SHP77 (cell line): Measurements from ENCODE around the gene KLHDC3.
A peak's percentile ranks its signal among the peaks of the same experiment; 100 is the strongest.
"Not testable (repeated sequence)": the region's sequence is repeated elsewhere in the genome, so short reads cannot be mapped to it uniquely, and the experiment has no call there.

ENCODE experiments used
- DNase-seq, 2 experiments: peaks; one replicate each; lab custom pipeline; 2025; lab: John Stamatoyannopoulos, UW

The KLHDC3 gene

DNA sequence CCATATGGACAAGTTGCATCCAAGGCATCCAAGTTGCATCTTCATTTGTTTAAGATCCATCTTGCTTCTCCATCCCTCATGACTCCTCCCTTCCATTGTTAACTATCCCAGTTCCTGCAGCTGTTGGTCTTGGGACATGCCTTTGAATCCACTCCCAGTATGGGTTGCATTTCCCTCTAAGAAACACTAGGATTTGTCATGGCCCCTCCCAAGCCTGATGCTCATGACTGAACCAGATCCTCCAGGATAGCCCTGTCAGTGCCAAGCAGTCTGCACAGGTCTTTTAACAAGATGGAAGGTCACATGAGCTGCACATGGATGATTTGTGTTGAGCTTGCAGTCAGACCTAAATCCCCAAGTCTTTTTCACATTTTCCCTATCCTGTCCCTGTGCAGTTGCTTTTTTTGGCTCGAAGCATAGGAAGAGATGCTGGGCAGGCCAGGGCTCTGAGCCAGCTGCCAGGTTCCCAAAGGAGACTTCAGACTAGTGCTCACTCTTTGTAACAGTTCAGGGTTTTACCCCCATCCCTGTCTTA is 25.5 kb upstream of the KLHDC3 start:
- DNase-seq: no peak

- DNase-seq: no peak
Measured at GRCh38 chr6:42989923-42990322, 24.1 kb upstream of the KLHDC3 start.

DNA sequence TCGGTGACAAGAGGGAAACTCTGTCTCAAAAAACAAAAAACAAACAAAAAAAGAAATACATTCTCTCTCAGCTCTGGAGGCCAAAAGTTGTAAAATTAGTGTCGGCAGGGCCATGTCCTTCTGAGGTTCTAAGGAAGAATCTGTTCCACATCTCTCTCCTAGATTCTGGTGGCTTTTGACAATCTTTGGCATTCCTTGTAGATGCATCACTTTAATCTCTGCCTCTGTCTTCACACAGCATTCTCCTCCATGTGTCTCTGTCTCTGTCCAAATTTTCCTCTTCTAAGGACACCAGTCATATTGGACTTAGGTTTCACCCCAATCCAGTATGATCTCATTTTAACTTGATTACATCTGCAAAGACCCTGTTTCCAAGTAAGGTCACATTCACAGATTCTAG is 20.6 kb upstream of the KLHDC3 start:
- DNase-seq: no peak

DNA sequence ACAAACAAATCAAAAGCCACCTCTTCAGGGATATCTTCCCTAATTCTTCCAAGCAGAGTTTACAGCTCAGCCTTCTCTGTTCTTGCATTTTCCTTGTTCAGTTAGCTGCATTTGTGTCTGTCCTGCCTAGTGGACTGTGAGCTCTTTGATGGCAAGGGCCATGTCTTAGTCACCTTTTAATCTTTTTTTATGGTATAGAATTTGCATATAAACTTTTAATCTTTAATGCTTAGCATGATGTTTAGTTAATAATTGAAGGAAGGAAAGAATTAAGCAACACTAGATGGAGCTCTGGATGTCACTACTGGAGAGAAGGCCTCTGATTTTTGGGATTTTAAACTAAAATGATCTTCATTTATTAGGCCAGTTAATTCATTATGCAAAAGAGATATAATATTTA is 17.5 kb upstream of the KLHDC3 start:
- DNase-seq: no peak

GRCh38 chr6:42998205-42998604 is 15.8 kb upstream of the KLHDC3 start:
- DNase-seq: not testable (repeated sequence)

DNA sequence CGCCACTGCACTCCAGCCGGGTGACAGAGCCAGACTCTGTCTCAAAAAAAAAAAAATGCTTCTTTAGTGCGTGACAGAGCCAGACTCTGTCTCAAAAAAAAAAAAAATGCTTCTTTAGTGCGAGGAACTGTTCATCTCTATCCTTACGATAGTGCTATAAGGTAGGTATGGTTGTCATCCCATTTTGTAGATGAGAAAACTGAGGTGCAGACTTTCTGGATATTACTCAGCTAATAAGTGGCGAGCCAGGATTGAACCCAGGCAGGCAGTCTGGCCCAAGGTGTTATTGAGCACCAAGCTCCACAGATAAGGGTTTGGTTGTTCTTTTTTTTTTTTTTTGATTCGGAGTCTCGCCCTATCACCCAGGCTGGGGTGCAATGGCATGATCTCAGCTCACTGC is 12.2 kb upstream of the KLHDC3 start:
- DNase-seq: no peak

- DNase-seq: no peak
Measured at GRCh38 chr6:43005844-43006243, 8.2 kb upstream of the KLHDC3 start.

DNA sequence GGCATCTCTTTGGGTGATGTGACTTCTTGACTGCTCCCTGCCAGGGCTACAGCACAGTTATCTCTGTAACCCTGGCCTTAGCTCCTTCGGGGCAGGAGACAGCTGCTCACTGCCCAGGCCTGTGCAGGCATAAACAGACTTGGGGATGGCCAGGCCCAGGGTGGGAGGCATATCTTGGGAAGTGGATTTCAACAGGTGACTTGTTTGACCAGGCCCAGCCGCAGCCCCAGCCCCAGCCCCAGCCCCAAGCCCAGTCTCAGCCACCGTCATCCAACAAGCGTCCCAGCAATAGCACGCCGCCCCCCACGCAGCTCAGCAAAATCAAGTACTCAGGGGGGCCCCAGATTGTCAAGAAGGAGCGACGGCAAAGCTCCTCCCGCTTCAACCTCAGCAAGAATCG is 7.8 kb upstream of the KLHDC3 start:
- no peak for DNase-seq

DNA sequence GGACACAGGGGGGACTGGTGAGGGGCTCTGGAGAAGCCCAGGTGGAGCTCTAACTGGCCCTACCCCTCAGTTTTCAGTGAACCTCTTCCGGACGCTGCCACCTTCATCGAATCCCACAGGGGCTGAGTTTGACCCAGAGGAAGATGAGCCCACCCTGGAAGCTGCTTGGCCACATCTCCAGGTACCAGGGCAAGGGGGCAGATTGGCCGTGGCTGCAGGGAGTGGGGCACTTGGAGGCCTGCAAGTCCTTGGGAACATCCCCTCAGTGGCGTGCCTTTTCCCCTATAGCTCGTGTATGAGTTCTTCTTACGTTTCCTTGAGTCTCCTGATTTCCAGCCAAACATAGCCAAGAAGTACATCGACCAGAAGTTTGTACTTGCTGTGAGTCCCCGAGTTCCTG is 6.9 kb upstream of the KLHDC3 start:
- no peak for DNase-seq

GRCh38 chr6:43009124-43009523 is 4.9 kb upstream of the KLHDC3 start:
- peak; percentile 69 to 72 for DNase-seq

DNA sequence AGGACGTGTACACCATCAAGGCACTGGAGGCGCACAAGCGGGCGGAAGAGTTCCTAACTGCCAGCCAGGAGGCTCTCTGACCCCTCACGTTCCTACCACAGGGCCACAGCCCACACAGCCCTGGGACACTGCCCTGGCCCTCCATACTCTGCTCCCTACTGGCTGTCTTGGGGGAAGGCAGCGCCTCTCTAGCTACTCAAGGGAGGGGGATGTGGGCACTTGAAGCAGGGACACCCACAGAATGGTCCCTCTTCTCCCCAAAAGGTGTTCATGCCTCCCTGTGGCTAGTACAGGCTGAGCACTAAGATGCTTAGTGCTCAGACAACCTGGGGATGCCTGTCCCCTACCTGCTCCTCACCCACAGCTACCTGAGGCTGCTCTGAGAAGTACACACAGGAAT is 2.8 kb upstream of the KLHDC3 start:
- no peak for DNase-seq

DNA sequence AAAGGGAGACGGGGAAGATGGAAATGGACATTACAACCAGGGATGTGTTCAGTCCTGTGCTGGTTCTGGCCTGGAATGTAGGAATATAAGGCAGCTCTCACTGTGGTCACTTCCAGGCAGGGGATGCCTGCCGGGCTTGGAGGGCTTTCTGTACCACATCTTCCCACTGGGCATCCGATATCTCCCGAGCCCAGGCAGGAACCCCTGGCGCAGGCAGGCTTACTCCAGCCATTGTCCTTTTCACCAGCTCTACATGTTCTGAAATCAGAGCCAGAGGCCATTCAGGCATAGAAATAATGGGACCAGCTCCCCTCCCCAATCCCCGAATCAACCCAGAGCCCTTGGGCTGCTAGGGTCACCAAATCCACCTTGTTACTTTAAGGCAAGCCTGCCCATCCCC is 1.7 kb upstream of the KLHDC3 start:
- no peak for DNase-seq

DNA sequence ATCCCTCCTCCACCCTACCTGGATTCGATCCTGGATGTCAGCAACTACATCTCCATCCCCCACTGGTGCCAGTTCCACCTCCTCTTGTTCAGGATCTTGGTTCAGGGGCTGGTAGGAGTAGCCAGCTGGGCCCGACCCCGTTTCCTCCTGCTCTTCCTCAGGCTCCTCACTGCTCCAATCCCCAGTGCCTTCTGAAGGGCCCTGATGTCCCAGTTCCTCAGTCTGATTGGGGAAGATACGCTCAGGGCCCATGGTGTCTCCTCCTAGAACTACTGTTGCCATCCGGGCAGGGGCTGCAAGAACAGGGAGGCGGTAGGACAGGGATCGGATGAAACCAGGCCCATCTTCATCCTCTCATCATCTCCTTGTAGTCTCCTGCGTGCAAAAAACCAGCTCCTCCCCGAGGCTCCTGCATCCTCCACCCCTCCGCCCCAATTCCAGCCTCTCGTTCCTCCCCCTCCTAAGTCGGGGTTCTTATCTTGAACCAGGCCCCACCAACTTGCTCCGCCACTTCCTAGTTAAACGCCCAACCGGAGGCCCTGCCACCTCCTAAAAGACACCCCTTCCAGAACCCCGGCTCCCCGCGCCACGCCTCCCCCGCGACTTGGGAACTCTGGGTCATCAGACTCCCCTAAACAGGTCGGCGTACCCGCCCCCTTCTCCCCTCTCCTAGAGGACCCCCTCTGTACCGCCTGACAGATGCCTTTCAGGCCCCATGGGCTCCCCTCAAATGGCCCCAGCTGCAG is 779 bp upstream of the KLHDC3 start:
- no peak for DNase-seq

DNA sequence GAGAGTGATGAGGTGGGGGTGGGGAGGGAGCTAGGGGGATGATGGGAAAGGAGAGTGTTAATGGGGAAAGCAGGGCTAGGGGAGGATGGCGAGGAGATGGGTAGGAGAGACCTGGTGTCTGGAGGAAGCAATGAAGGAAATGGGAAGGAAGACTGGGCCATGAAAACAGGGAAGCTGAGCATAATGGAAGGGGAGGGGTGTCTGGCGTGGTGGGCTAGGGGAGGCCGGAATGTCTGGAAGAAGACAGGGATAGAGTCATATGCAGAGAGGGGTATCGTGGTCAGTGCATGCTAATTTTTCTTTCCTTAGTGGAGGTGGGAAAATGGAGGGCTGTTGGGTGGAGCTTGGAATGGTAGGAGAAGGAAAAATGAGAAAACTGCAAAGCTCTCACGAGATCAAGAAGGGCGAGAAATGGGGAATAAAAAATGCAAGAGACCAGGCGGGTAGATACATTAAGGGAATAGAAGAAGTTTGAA is 423 bp downstream of the KLHDC3 start:
- peak in 1 of 2 experiments; percentile 9 for DNase-seq

- no peak for DNase-seq
Measured at GRCh38 chr6:43016176-43016942, 2.3 kb downstream of the KLHDC3 start.

DNA sequence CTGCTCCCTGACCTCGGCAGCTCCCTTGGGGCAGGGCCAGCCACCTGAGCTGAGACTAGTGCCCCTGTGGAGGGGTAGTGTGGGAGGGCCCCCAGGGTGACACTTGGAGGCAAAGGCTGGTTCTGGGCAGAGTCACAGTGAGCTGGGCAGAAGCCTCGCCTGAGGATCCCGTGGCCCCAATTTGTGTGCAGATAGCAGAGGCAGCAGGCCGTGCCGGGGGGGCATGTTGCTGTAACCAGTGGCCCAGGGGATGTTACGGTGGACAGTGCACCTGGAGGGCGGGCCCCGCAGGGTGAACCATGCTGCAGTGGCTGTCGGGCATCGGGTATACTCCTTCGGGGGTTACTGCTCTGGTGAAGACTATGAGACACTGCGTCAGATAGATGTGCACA is 2.9 kb downstream of the KLHDC3 start:
- no peak for DNase-seq

DNA sequence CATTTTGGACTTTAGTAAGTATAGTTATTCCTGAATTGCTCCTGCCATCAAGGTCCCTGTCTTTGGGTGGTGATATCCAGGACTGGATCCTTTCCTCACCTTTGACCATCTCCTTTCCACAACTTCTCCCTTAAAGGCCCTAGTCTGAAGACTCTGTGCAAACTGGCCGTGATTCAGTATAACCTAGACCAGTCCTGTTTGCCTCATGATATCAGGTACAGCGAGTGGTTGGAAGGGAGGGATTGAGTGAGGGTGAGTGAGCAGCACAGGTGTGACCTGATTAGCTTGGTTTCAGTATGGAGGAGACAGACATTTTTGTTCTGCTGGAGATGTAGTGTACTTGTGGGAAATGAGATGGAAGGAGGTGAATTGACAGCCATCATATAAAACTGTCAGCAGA is 5.1 kb downstream of the KLHDC3 start:
- DNase-seq: no peak

DNA sequence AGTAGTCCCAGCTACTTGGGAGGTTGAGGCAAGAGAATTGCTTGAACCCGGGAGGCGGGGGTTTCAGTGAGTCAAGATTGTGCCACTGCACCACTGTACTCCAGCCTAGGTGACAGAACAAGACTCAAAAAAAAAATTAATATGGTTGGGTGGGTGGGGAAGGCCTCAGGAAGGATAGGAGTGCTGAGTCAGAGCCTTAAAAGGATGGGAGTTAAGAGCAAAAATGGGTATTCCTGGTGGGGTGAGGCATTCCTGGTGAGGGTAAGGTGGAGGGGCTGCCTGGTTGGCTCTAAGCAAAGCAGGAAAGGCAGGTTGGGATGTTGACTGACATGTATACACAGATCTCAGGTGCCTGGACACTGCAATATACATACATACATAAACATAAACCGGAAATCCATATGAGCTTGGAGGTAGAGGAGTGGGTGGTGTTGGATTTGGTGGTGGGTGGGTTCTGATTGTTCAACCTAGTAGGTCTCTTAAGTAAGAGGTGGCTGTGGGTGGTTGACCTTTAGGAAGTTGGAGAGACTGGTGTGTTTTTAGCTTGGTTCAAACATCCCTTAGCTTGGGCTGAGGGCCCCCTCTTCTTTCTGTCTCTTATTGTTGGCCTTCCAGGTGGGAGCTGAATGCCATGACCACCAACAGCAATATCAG is 6.1 kb downstream of the KLHDC3 start:
- no peak for DNase-seq

GRCh38 chr6:43020847-43021246 is 6.8 kb downstream of the KLHDC3 start:
- DNase-seq: no peak

DNA sequence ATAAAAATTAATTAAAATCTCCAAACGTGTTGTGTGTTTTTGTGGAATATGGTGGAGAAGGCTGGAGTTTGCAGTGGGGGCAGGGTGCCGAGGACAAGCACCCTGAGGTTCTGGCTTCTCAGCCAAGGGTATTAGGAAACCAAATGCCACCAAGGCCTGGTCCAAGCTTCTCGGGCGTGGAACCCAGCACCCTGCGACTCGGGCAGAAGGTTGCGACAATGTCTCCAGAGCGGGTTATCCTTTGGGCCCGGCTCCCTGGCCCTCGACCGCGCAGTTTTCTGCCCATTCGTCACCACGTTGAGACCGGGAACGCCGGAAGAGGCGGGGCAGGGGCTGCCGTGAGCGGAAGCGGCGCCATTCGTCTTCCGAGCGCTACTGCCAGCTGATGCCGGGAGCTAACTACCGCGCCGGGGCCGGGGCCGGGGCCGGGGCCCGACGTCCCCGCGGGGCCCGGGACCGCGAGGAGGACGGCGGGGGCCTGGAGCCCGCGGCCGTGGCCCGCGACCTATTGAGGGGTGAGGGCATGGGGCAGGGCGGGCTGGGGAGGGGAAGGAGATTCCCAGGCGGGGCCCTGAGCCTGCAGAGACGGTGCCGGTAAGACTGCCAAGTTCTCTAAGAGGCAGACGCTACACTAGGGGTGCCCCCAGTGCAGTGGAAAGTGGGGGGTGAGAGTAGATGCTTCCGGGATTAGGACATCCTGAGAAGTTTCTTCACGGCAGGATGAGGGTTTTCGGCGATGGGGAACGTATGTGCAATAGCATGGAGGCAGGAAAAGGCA is 7.4 kb downstream of the KLHDC3 start, which contains the start of gene RRP36:
Gene RRP36 (plus strand): TSS at position 354 of the 778 bp plus-strand sequence. CDS start 32 bp downstream, at position 386.
- DNase-seq: peak; percentile 84 to 87

- no peak for DNase-seq
Measured at GRCh38 chr6:43024436-43024835, 10.4 kb downstream of the KLHDC3 start.

DNA sequence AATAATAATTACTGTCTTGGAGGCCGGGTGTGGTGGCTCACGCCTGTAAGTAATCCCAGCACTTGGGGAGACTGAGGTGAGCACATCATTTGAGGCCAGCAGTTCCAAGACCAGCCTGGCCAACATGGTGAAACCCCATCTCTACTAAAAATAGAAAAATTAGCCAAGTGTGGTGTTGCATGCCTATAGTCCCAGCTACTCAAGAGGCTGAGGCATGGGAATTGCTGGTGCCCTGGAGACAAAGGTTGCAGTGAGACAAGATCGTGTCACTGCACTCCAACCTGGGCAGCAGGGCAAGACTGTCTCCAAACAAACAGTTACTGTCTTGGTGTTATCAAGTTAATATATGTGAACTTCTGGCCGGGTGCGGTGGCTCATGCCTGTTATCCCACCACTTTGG is 12.3 kb downstream of the KLHDC3 start:
- no peak for DNase-seq
